HL-60 (cell line): ENCODE data around the gene VRK3.
A peak's percentile ranks its signal among the peaks of the same experiment; 100 is the strongest.

Source experiments
- DNase-seq, 2 experiments: peaks; one replicate each; pipeline ENCODE4 v3.0.0-alpha.2; 2010 to 2020; ENCODE audit warnings: low read depth in 1 of 2, low spot score in 1 of 2
- H3K27ac ChIP-seq: fragments of 250-450 bp; sonication (Bioruptor Pico); replicated peaks from 2 replicates; pipeline ENCODE4 v1.5.1; 2020; ENCODE audit warnings: mild to moderate bottlenecking, moderate library complexity
- H3K27me3 ChIP-seq: fragments of 250-450 bp; sonication (Bioruptor Pico); 2 replicates; pipeline ENCODE4 v1.5.1; 2021; ENCODE audit warnings: mild to moderate bottlenecking, moderate library complexity; ENCODE audit not compliant: insufficient read depth, poor library complexity, severe bottlenecking
- H3K4me3 ChIP-seq: replicated peaks from 2 replicates; pipeline ENCODE4 v1.5.1; 2011; ENCODE audit warnings: mild to moderate bottlenecking, control low read depth, low read length; ENCODE audit not compliant: insufficient read depth
- CTCF ChIP-seq: IDR thresholded peaks from one replicate; pipeline ENCODE4 v1.5.1; 2011; ENCODE audit warnings: low read length, control low read depth, inconsistent platforms; ENCODE audit not compliant: insufficient read depth
- GABPA ChIP-seq: IDR thresholded peaks from 2 replicates; pipeline ENCODE4 v1.6.1; 2012; ENCODE audit warnings: low read depth
- POLR2AphosphoS5 ChIP-seq: IDR thresholded peaks from 2 replicates; pipeline ENCODE4 v1.6.1; 2012; ENCODE audit warnings: low read depth
- REST ChIP-seq: IDR thresholded peaks from 2 replicates; pipeline ENCODE4 v1.6.1; 2012; ENCODE audit warnings: low read depth; ENCODE audit not compliant: insufficient replicate concordance
- SPI1 ChIP-seq: IDR thresholded peaks from 2 replicates; pipeline ENCODE4 v1.6.1; 2012; ENCODE audit warnings: low read depth, mild to moderate bottlenecking, borderline replicate concordance

The VRK3 gene

GRCh38 chr19:49937750-49938381 is 87.3 kb downstream of the VRK3 start:
- Histone ChIP-seq H3K27ac (no peak overlapping the region), H3K4me3 (no peak overlapping the region), H3K27me3 (no peaks in the 10 kb centered on the region)
- TF ChIP-seq POLR2AphosphoS5 = no peak
- no peak for TF ChIP-seq SPI1
- TF ChIP-seq CTCF = peak; percentile 73
- peak; percentile 23 for TF ChIP-seq REST
- TF ChIP-seq GABPA = no peak
- DNase-seq = peak in 1 of 2 experiments; percentile 73

GRCh38 chr19:49936549-49936948 is 88.6 kb downstream of the VRK3 start:
- H3K4me3 ChIP-seq = no peak overlapping the region
- H3K27me3 ChIP-seq = no peaks in the 10 kb centered on the region

More at GRCh38 chr19:49936549-49936948, 88.6 kb downstream of the VRK3 start:
- TF ChIP-seq POLR2AphosphoS5 (no peak), SPI1 (no peak), REST (no peak), GABPA (no peak), CTCF (no peak)
- H3K27ac ChIP-seq = no peak overlapping the region
- no peak for DNase-seq
